Dermis microvascular lymphatic vessel endothelial cell (primary cell): ENCODE results near the gene SLC7A11. TPM values are rescaled to one million over a fixed set of nuclear protein-coding genes. Genes with fewer than 3 reads are reported as not detected.
"Not testable (repeated sequence)": the region's sequence is repeated elsewhere in the genome, so short reads cannot be mapped to it uniquely, and the experiment has no call there.

Experiments used
- DNase-seq, 2 donors: peaks; one replicate each; pipeline versions ENCODE4 v3.0.0 to v3.0.0-alpha.2; 2010; ENCODE audit warnings: low read depth in 2 of 2
- total RNA-seq: library from RNA; depleted of rRNA; stranded (reverse); fragments of >200 nt; gene quantifications from 2 replicates; pipeline ENCODE4 v1.2.1, GENCODE V29; 2014

Gene SLC7A11
- total RNA-seq, 1 donor from 2014 or later = 17.3 TPM

GRCh38 chr4:138243369-138243768 is 1.2 kb upstream of the SLC7A11 start:
- no peak for DNase-seq

DNA sequence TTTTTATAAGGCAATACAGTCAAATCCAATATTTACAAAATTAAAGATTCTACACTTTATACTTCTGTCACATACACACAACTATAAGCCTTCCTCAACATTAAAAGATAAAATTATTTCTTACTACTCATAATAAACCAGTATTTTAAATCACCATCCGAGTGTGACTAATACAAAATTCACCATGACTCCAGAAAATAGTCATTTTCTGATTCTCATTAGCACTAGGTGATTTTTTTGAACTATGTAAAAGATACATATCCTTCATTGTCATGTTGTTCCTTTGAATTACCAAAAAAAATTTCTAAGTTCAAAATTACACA is 646 bp upstream of the SLC7A11 start:
- DNase-seq = no peak

GRCh38 chr4:138241281-138242075 is 671 bp downstream of the SLC7A11 start:
- DNase-seq = peak in 1 of 2 donors; percentile 62

- DNase-seq = no peak
Observed at GRCh38 chr4:138239491-138239890, 2.7 kb downstream of the SLC7A11 start.

DNA sequence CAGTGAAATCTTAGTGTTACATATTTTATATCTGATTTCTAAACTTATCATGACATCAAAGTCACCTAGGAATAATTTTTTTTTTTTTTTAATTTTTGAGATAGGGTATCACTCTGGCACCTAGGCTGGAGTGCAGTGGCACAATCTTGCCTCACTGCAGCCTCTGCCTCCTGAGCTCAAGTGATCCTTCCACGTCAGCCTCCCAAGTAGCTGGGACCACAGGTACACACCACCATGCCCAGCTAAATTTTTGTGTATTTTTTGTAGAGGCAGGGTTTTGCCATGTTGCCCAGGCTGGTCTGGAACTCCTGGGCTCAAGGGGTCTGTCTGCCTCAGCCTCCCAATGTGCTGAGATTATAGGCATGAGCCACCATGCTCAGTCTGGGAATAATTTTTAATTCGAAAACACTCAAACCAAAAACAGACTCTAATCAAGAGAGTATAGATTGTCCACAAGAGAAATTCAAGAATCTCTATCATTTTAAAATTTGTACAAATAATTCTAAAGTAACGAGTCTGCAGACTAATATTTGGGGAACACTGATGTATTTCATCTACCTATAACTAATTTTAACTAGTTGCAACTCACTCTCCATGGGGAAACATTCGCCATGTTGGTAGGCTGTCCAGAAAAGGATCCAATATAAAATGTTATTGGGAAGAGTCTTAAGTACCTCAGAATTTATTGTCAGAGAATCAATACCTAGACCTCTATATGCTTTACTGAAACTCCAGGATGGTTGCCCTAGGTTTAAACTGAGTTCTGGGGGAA is 3.4 kb downstream of the SLC7A11 start:
- DNase-seq = no peak

- DNase-seq = not testable (repeated sequence)
Observed at GRCh38 chr4:138237132-138237531, 5.0 kb downstream of the SLC7A11 start.

GRCh38 chr4:138236037-138236436 is 6.1 kb downstream of the SLC7A11 start:
- DNase-seq = peak in 1 of 2 donors; percentile 48

- DNase-seq = peak in 1 of 2 donors; percentile 89
Observed at GRCh38 chr4:138235419-138235952, 6.7 kb downstream of the SLC7A11 start.

- no peak for DNase-seq
Observed at GRCh38 chr4:138234248-138234647, 7.9 kb downstream of the SLC7A11 start.

- DNase-seq = no peak
Observed at GRCh38 chr4:138233313-138234034, 8.7 kb downstream of the SLC7A11 start.

DNA sequence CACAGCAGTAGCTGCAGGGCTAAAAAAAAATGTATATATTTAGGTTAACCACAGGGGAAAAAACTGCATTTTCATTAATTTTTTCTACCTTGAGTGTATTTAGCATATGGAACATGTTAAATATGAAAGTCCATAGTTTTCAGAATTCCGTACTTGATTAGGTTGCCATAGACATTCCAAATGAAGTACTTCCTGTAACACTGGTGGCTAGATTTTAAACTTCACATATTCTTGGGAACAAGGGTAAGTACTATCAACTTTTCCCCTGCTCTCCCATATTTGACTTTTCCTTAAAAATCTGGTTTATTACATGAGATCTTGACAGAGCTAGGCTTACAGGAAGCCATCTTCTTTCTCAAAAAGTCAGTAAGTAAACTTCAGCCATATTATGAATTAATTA is 9.8 kb downstream of the SLC7A11 start:
- no peak for DNase-seq

DNA sequence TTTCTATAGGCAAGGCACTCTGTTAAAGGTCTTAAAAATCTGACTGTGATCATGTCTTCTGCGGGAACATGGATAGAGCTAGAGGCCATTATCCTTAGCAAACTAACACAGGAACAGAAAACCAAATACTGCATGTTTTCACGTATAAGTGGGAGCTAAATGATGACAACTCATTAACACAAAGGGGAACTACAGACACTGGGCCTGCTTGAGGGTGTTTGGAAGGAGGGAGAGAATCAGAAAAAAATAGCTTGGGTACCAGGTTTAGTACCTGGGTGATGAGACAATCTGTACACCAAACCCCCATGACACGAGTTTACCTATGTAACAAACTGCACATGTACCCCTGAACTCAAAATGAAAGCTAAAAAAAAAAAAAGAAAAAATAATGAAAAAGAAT is 12.1 kb downstream of the SLC7A11 start:
- DNase-seq = no peak

DNA sequence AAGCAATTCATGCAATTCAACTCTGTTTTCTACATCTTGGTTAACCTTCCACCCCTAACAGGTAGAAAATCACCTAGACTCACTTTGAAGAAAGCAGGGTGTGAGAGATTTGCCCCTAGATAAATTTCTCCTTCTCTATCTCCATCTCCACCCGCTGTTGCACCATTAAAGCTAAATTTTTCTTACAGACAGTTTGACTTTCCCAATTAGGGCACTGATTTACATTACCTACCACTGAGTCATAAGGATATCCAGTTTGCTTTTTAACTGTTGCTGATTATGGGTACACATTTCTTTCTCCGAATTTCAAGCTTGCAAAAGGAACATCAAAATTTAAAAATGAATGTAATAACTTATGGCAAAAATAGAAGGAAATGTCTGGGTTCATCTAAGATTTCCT is 13.0 kb downstream of the SLC7A11 start:
- DNase-seq = no peak

DNA sequence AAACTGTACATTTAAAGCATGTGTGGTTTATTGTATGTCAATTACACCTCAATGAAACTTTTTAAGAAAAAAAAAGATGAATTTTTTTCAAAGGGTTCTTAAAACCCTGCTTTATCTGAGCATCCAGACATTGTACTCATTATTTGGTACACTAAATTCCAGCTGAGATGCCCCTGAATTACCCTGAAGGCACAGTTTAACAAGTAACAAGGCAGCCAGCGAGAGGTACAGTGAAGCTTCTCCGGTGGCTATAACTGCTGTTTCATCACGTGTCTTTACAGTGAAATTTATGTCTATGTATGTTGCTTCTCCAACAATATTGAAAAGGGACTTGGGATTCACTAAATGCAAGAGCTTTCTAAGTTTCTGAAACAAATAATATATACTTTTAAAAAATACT is 15.8 kb downstream of the SLC7A11 start:
- DNase-seq = no peak

GRCh38 chr4:138225477-138225876 is 16.7 kb downstream of the SLC7A11 start:
- no peak for DNase-seq

GRCh38 chr4:138224614-138225013 is 17.5 kb downstream of the SLC7A11 start:
- no peak for DNase-seq

- DNase-seq = no peak
Observed at GRCh38 chr4:138223231-138223910, 18.8 kb downstream of the SLC7A11 start.

GRCh38 chr4:138222046-138222445 is 20.1 kb downstream of the SLC7A11 start:
- peak in 1 of 2 donors; percentile 65 for DNase-seq

DNA sequence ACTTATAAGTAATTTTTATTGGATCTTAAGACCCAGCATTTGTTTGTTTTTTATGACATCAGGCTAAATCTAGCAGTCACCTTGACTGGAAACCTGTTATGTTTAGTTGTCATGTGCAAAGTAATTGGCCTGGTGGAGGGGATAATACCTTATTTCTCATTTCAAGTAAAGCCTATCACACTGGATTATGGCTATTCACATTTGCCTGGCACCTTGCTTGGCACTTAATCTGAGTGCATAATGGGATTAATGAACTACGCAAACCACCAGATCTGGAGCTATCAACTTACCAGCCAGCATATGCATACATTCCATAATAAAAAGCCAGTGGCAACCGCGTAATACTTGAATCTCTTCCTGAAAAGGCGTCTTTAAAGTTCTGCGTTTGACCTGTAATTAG is 23.2 kb downstream of the SLC7A11 start:
- no peak for DNase-seq

GRCh38 chr4:138217567-138217966 is 24.6 kb downstream of the SLC7A11 start:
- DNase-seq = no peak

- no peak for DNase-seq
Observed at GRCh38 chr4:138216272-138216867, 25.8 kb downstream of the SLC7A11 start.
